SK-N-MC (cell line): ENCODE data around the gene TXLNG.
A peak's percentile ranks its signal among the peaks of the same experiment; 100 is the strongest.

Experiments
- DNase-seq: peaks from one replicate; pipeline ENCODE4 v3.0.0-alpha.2; 2011; ENCODE audit warnings: low read depth, low spot score
- H3K27ac ChIP-seq: fragments of 200-600 bp; sonication (generic); 2 replicates; pipeline ENCODE4 v1.5.1; 2016; ENCODE audit warnings: mixed run types
- H3K36me3 ChIP-seq: fragments of 200-600 bp; sonication (generic); 2 replicates; pipeline ENCODE4 v1.6.1; 2017; ENCODE audit warnings: antibody characterized with exemption, low read length, mixed read lengths; ENCODE audit not compliant: insufficient read depth
- H3K4me3 ChIP-seq: fragments of 200-600 bp; sonication (generic); 2 replicates; pipeline ENCODE4 v1.5.1; 2016
- H3K9ac ChIP-seq: fragments of 200-600 bp; sonication (generic); 2 replicates; pipeline ENCODE4 v1.8.0; 2017; ENCODE audit warnings: mixed run types, mixed read lengths; ENCODE audit not compliant: insufficient read length
- H3K9me3 ChIP-seq: fragments of 200-600 bp; sonication (generic); 2 replicates; pipeline ENCODE4 v1.6.1; 2017; ENCODE audit warnings: low read depth, mild to moderate bottlenecking, antibody characterized with exemption, low read length, moderate library complexity, mixed read lengths
- EZH2 ChIP-seq: fragments of 200-600 bp; sonication (generic); IDR thresholded peaks from one replicate; pipeline ENCODE4 v1.6.1; 2017; ENCODE audit warnings: antibody characterized with exemption
- FOXP2 ChIP-seq: optimal IDR thresholded peaks from 2 replicates; pipeline ENCODE3; 2011; ENCODE audit warnings: mild to moderate bottlenecking, moderate library complexity; ENCODE audit not compliant: insufficient read depth; ENCODE audit errors: extremely low read length, control extremely low read depth
- POLR2AphosphoS5 ChIP-seq: IDR thresholded peaks from 2 replicates; pipeline ENCODE4 v1.6.1; 2012; ENCODE audit warnings: mild to moderate bottlenecking, low read depth, low read length, borderline replicate concordance

The TXLNG gene

GRCh38 chrX:16839219-16839851 is 53.1 kb downstream of the TXLNG start:
- no peak for DNase-seq
- H3K36me3 ChIP-seq: peaks cover 62% of the 10 kb centered on the region
- H3K9ac ChIP-seq: no peak overlapping the region
- TF ChIP-seq FOXP2 (no peak), EZH2 (no peak), POLR2AphosphoS5 (no peak)
- no peak overlapping the region for H3K4me3 ChIP-seq
- no peaks in the 10 kb centered on the region for H3K9me3 ChIP-seq
- H3K27ac ChIP-seq: 0 out of 2 replicates have a peak overlapping the region, but pooled peaks have one; percentile 42

GRCh38 chrX:16839852-16840460 is 53.7 kb downstream of the TXLNG start:
- Histone ChIP-seq H3K4me3 (no peak overlapping the region), H3K27ac (0 out of 2 replicates have a peak overlapping the region, but pooled peaks have one; percentile 42), H3K36me3 (peaks cover 66% of the 10 kb centered on the region), H3K9me3 (no peaks in the 10 kb centered on the region), H3K9ac (no peak overlapping the region)
- DNase-seq: no peak
- TF ChIP-seq POLR2AphosphoS5 (no peak), FOXP2 (no peak), EZH2 (no peak)

- DNase-seq: no peak
- Histone ChIP-seq H3K27ac (no peak overlapping the region), H3K9ac (no peak overlapping the region), H3K36me3 (peaks cover 84% of the 10 kb centered on the region), H3K4me3 (no peak overlapping the region), H3K9me3 (no peaks in the 10 kb centered on the region)
- no peak for TF ChIP-seq POLR2AphosphoS5
- TF ChIP-seq FOXP2: no peak
- no peak for TF ChIP-seq EZH2
These were observed 56.4 kb downstream of the TXLNG start for GRCh38 chrX:16842684-16843083.

DNA sequence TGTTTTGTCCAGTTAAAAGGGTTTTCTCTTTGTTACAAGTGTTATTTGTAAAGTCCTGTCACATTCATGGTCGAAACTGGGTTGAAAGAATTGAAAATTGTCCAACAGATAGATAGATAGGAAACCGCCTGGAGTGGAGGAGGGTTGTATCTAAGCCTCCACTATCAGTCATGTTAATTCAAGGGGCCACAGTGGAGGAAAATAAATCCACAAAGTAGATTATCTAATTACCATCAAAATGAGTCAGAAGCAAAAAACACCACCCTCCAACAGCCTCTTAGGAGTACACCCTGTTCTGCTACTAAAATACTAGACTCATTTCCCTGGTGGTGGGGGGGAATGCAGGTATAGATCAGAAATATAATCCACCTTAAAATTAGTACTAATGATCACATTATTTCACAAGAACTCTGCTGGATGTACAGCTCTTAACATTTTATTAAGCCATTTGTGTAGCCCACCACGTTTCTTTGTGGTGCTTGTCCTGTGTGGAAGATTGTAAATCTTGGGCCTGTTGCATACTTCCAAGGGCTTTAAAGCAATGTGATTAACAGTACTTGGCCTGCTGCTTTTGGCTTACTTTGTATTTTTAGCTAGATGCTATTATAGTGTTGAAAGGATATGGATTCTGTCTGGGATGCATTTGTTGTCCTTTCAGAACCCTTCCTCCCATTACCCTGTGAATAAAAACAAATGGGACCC is 57.1 kb downstream of the TXLNG start:
- TF ChIP-seq EZH2 (no peak), FOXP2 (no peak), POLR2AphosphoS5 (no peak)
- Histone ChIP-seq H3K36me3 (peaks cover 84% of the 10 kb centered on the region), H3K4me3 (no peak overlapping the region), H3K27ac (no peak overlapping the region), H3K9me3 (no peaks in the 10 kb centered on the region), H3K9ac (no peak overlapping the region)
- no peak for DNase-seq

GRCh38 chrX:16845686-16846085 is 59.4 kb downstream of the TXLNG start:
- no peak for DNase-seq
- Histone ChIP-seq H3K9ac (no peak overlapping the region), H3K9me3 (no peaks in the 10 kb centered on the region), H3K36me3 (peaks cover 88% of the 10 kb centered on the region), H3K4me3 (no peak overlapping the region), H3K27ac (no peak overlapping the region)
- TF ChIP-seq EZH2: no peak
- no peak for TF ChIP-seq FOXP2

GRCh38 chrX:16848541-16848940 is 62.3 kb downstream of the TXLNG start:
- Histone ChIP-seq H3K9ac (no peak overlapping the region), H3K9me3 (no peaks in the 10 kb centered on the region), H3K36me3 (peaks cover 91% of the 10 kb centered on the region), H3K27ac (no peak overlapping the region), H3K4me3 (no peak overlapping the region)
- no peak for DNase-seq
- TF ChIP-seq POLR2AphosphoS5: no peak
- no peak for TF ChIP-seq EZH2

DNA sequence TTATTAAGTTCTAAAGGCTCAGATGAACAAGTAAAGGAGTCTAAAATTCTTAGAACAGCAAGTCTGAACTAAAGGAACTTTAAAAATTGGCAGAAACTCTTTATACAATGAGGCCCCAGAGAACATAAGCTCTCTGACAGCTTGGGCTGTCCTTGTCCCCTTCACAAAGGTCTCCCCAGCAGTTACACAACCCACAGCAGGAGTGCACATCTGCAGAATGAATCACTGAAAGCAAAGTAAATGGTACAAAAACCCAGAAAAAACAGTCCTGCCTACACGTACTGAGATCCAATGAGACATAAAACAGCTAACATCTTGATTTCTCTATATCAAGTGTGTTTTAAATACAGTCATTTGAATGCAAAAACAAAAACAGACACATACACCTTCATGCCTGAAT is 65.2 kb downstream of the TXLNG start:
- no peak overlapping the region for H3K27ac ChIP-seq
- H3K9ac ChIP-seq: no peak overlapping the region
- H3K9me3 ChIP-seq: no peaks in the 10 kb centered on the region
- no peak overlapping the region for H3K4me3 ChIP-seq
- peaks cover 79% of the 10 kb centered on the region for H3K36me3 ChIP-seq
- no peak for DNase-seq
- TF ChIP-seq POLR2AphosphoS5: no peak
- no peak for TF ChIP-seq FOXP2
- TF ChIP-seq EZH2: no peak

GRCh38 chrX:16851827-16852226 is 65.6 kb downstream of the TXLNG start:
- H3K4me3 ChIP-seq: no peak overlapping the region
- no peak for DNase-seq
- H3K9me3 ChIP-seq: no peaks in the 10 kb centered on the region
- peaks cover 79% of the 10 kb centered on the region for H3K36me3 ChIP-seq
- TF ChIP-seq FOXP2 (no peak), POLR2AphosphoS5 (no peak), EZH2 (no peak)
- no peak overlapping the region for H3K27ac ChIP-seq
- no peak overlapping the region for H3K9ac ChIP-seq
